Kidney epithelial cell (primary cell): ENCODE measurements around the gene MYO1D. TPM values are rescaled to one million over a fixed set of nuclear protein-coding genes. Genes with fewer than 3 reads are reported as not detected.
"Not testable (repeated sequence)": the region's sequence is repeated elsewhere in the genome, so short reads cannot be mapped to it uniquely, and the experiment has no call there.

ENCODE experiments used
- DNase-seq: peaks from one replicate; pipeline ENCODE4 v3.0.0-alpha.2; 2010; ENCODE audit warnings: low read depth
- H3K27me3 ChIP-seq: 2 replicates; pipeline ENCODE4 v1.6.0; 2011; ENCODE audit warnings: low read length; ENCODE audit not compliant: control insufficient read depth, insufficient read depth
- H3K36me3 ChIP-seq: 2 replicates; pipeline ENCODE4 v1.5.1; 2011; ENCODE audit warnings: low read length; ENCODE audit not compliant: control insufficient read depth, insufficient read depth
- H3K4me3 ChIP-seq: 2 replicates; pipeline ENCODE4 v1.5.1; 2011; ENCODE audit warnings: low read depth, mild to moderate bottlenecking, control low read depth, low read length
- CTCF ChIP-seq: IDR thresholded peaks from 2 replicates; pipeline ENCODE4 v1.5.1; 2011; ENCODE audit warnings: mild to moderate bottlenecking, moderate library complexity, low read length, control low read depth, inconsistent platforms; ENCODE audit not compliant: insufficient read depth, poor library complexity, severe bottlenecking
- total RNA-seq: library from RNA; depleted of rRNA; stranded (reverse); fragments of >200 nt; gene quantifications from 2 replicates; pipeline ENCODE4 v1.2.3, GENCODE V29; 2015

Gene MYO1D
- total RNA-seq, 1 donor from 2014 or later: 95.5 TPM

- no peak for DNase-seq
- no peak overlapping the region for H3K4me3 ChIP-seq
- H3K27me3 ChIP-seq: no peaks in the 10 kb centered on the region
- TF ChIP-seq CTCF: no peak
- no peaks in the 10 kb centered on the region for H3K36me3 ChIP-seq
Measured at GRCh38 chr17:32746698-32747097, 130.2 kb downstream of the MYO1D start.

GRCh38 chr17:32746280-32746679, 130.6 kb downstream of the MYO1D start:
- no peak for DNase-seq
- no peaks in the 10 kb centered on the region for H3K36me3 ChIP-seq
- no peaks in the 10 kb centered on the region for H3K27me3 ChIP-seq
- no peak for TF ChIP-seq CTCF
- H3K4me3 ChIP-seq: no peak overlapping the region

- Histone ChIP-seq H3K27me3 (no peaks in the 10 kb centered on the region), H3K4me3 (no peak overlapping the region), H3K36me3 (no peaks in the 10 kb centered on the region)
- no peak for DNase-seq
- no peak for TF ChIP-seq CTCF
Measured at GRCh38 chr17:32742681-32743538, 134.0 kb downstream of the MYO1D start.

GRCh38 chr17:32741381-32741780, 135.5 kb downstream of the MYO1D start:
- no peak for TF ChIP-seq CTCF
- Histone ChIP-seq H3K27me3 (no peaks in the 10 kb centered on the region), H3K36me3 (no peaks in the 10 kb centered on the region), H3K4me3 (no peak overlapping the region)
- DNase-seq: no peak

GRCh38 chr17:32739722-32740121, 137.2 kb downstream of the MYO1D start:
- no peaks in the 10 kb centered on the region for H3K27me3 ChIP-seq
- no peaks in the 10 kb centered on the region for H3K36me3 ChIP-seq
- no peak overlapping the region for H3K4me3 ChIP-seq
- DNase-seq: no peak
- no peak for TF ChIP-seq CTCF

- H3K27me3 ChIP-seq, H3K36me3 ChIP-seq, H3K4me3 ChIP-seq, DNase-seq: not testable (repeated sequence)
Measured at GRCh38 chr17:32739151-32739550, 137.8 kb downstream of the MYO1D start.
